HG02678 (cell line): ENCODE results near the gene ADRA1B.

Source experiments
- ATAC-seq: cut with Tn5 transposase; IDR thresholded peaks from one replicate; pipeline ENCODE4 v1.9.1; 2021; ENCODE audit warnings: mild to moderate bottlenecking, moderate library complexity; ENCODE audit not compliant: unreplicated experiment

Gene ADRA1B

DNA sequence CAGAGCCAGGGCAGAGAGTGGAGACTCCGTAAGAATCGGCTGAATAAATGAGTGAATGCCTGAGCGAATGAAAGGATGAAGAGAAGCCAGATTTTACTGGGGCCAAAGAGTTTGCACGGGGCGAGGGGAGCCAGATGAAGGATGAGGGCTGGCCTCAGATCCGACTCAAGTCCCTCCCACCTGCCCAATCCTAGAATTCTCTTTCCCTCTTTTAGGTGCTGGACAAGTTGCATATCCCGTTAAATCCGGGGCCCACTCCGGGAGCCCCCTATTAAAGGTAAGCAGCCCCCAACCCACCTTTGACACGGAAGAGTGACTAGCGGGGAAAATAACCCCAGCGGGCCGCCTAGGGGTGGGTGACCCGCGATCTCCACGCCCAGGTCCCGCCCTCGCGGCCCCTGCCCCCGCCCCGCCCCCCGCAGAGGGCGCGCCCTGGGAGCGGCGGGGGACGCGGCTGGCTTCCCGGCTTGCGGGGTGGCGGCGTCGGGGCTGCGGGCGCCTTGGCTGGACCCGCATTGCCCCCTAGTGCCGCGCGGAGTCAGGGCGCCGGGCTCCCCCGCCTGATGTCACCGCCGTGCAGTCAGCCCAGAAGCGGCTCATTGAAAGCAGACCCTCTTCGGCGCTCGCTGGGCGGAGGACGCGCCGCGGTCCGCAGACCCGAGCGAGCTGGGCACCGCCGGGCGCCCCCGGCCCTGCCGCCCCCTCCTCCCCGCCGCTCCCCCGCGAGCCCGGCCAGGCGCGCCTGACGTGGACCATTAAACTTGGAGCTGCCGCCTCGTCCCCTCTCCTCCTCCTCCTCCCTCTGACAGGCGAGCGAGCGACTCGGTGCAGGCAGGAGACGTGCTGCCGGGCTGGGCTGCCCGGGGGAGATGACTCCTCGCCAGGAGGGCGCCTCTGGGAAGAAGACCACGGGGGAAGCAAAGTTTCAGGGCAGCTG lies at the start of gene ADRA1B:
Gene ADRA1B, plus strand, starts transcription at position 579 of the 937 bp plus-strand sequence. CDS start 424 bp downstream, outside the sequence.
- peak; percentile 73 for ATAC-seq

- ATAC-seq = no peak
Observed at GRCh38 chr5:159873680-159874079, 42.6 kb upstream of the ADRA1B start.

DNA sequence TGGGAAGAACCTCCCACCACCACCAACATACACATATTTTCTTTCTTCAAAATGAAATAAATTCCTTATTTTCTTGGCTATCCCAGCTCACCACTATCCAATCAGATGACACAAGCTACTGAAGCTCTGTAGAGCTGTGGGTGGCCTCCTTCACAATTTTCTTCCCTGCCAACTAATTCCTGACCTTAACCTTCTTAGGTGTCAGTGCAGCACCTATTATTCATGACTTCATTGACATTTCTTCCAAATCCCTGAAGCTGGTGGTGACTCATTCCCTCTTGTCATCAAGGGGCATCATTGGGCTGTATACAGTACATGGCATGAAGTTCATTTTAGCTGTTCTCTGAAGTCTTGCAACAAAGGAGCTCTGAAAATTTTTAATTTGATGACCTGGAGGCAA lies 42.0 kb upstream of the ADRA1B start:
- ATAC-seq = no peak

GRCh38 chr5:159877016-159877415 lies 39.3 kb upstream of the ADRA1B start:
- no peak for ATAC-seq

DNA sequence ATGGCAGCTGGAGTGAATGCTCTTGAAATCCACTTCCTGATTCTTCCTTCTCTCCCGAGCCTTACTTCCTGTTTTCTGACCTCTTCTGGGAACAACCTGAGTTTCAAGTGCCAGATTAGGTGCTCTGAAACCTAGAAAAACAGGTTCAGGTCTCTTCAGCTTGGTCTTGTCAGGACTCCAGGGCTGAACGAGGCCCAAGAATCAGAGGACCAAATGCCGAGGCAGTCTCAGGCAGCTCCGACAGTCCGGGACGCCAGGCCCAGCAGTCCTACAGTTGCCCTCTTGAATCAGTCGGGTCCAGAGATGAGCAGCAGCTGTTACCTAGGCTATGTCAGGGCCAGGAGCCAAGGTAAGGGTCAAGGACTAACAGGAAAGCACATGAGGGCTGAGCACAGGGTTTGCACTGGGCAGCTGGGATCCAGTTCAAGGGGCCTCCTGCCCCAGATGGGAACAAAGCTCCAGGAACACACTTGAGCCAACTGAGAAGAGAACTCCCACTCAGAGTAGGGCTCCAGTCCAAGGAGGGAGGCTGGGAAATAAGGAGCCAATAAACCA lies 38.3 kb upstream of the ADRA1B start:
- no peak for ATAC-seq

GRCh38 chr5:159878988-159879471 lies 37.3 kb upstream of the ADRA1B start:
- no peak for ATAC-seq

GRCh38 chr5:159880676-159881075 lies 35.6 kb upstream of the ADRA1B start:
- ATAC-seq = no peak

DNA sequence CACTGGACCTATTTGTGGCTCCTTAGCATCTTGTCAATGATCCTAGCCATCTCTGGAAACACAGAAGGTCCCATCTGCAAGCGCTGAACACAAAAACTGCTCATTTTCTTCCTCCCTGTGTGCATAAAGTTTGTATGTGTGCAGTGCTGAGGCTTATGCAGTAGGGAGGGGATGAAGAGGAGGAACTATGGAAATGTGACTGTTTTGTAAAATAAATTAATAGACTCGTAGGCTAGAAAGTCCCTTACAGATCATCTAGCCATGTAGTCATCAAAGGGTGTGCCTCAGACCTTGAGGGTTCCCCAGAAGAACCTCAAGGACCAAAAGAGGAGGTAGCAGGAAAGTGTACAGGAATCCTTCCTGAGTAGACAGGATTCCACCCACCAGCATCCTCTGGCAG lies 34.3 kb upstream of the ADRA1B start:
- ATAC-seq = no peak

DNA sequence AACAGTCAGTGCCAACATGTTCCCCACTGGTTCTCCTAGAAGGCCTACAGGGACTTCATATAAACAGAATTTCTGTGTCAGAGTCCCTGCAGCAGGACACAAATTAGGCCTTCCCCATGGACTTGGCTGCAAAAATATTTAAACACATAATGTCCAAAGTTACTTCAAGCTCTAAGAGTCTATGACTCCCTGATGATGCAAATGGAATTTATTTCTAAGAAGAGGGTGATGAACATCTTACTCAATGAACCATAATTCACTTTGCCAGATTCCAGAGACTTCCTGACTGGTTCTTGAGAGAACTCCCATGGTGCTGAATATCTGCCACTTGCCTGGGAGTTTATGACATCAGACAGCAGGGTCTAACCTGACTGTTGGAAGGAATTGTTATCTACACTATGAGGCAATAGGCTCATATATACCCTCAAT lies 32.7 kb upstream of the ADRA1B start:
- ATAC-seq = no peak

GRCh38 chr5:159884917-159885620 lies 31.2 kb upstream of the ADRA1B start:
- ATAC-seq = no peak

DNA sequence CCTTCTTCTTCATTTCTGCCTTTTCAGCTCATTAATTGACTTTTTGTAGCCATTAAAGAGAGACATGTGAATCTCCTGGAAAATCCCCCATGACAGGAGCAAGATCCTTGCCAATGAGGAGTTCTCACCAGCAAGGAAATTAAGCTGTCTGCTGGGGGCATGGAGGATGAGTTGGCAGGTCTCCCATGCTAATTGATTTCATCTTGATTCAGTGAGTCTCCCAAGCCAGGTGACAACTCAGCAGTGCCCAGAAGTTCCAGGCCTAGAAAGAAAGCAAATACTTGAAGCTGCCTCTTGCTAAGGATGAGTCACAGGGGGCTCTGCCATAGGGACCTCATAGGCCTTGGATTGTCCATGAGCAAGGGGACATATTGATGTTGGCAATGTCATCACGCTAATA lies 30.0 kb upstream of the ADRA1B start:
- ATAC-seq = no peak

- ATAC-seq = no peak
Observed at GRCh38 chr5:159887050-159887449, 29.2 kb upstream of the ADRA1B start.

- ATAC-seq = no peak
Observed at GRCh38 chr5:159888860-159889259, 27.4 kb upstream of the ADRA1B start.

GRCh38 chr5:159890141-159890540 lies 26.1 kb upstream of the ADRA1B start:
- ATAC-seq = no peak

DNA sequence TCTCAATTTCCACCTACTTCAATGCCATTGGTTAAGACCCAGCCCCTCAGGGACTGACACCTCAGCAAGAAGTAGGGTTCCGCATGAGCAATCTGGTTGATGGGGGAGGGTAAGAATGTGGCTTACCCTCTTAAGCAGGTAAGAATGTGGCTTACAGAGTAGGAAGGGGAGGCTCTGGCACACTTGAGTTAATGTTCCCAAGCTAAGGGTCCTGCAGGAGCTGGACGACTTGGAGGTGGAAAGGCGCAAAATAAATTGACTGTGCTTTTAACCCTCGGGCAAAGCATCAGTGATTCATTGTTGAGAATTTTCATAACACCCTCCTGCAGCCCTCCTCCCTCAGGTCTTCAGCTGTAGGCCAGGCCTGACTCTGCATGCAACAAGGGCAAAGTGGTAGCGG lies 24.9 kb upstream of the ADRA1B start:
- no peak for ATAC-seq

- ATAC-seq = no peak
Observed at GRCh38 chr5:159893040-159893695, 23.1 kb upstream of the ADRA1B start.

DNA sequence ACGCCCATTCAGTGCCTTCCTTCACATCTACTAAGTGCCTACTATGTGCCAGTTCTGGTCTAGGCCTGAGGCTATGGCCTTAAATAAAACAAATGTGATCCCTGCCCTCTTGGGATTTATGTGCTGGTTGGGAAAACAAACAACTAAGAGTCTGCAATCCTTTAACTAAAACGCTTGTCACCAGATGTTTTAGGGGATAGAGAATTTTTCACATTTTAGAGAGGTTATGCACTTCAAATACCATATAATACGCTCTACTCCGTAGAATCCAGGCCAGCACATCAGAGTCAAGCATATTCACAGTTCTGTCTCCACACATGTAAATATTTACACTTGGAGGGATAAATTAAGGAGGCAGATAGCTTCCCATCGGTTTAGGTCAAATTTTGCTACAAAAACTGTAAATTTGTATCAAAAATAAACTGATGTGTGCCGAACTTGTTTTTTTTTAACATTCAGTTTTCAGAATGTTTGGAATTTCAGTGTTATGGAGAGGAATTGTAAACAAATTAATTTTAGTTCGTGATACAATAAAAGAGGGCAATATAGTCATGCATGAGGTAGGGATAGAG lies 22.0 kb upstream of the ADRA1B start:
- ATAC-seq = no peak

DNA sequence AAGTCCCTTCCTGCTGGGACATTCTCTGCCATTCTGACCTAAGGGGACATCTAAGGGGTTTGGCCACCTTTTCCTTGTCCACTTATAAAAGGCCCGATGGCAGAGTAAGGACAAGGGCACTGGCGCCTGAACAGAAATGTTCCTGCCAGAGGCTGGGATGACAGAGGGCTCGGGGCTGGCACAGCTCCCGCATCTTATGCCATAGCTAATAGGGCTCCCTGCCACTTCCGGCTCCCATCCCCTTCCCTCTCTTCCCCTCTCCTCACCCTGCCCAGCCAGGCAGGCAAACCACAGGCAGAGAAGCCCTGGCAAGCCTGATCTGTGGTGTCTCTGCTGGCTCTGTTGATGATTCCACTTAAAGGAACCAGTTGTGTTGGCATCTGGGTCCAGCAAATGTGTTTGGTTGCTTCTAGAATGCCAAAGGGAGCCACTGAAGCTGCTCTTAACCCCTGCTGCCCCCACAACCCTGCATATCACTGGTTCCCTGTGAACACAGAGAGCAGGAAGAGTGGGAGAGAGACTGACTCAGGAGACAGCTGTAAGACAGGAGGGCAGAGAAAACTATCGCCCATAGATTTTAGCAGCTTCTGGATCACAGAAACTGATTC lies 18.4 kb upstream of the ADRA1B start:
- no peak for ATAC-seq

GRCh38 chr5:159899067-159900049 lies 16.9 kb upstream of the ADRA1B start:
- no peak for ATAC-seq
